ENCODE data around the gene ZNF865. TPM values are rescaled to one million over a fixed set of nuclear protein-coding genes. Genes with fewer than 3 reads are reported as not detected.

Gene ZNF865
- total RNA-seq, 1 experiment from 2014 or later = 21.7 TPM

DNA sequence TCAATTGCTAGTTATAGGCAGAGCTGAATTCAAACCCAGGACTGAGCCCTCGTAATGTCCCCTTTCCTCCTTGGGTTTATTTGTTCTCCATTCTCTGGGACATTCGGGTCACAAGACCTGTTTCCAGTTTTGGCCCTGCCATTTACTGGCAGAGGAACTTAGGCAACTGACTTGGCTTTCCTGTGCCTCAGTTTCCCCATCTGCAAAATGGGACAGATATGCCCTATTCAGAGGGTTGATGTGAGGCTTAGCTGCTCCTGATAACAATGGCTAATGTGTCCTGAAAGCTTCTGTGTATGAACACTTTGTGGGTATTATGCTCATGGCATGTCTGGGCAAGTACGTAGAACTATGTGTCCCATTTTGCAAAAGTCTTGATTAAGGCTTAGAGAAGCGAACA lies 4.4 kb upstream of the ZNF865 start:
- peaks cover 29% of the 10 kb centered on the region for H3K4me1 Mint-ChIP-seq
- H3K36me3 Mint-ChIP-seq = peaks cover 8% of the 10 kb centered on the region
- DNase-seq (ENCODE audit: low spot score) (no peak), ATAC-seq (no peak)
- ChIA-PET POLR2A (interaction anchor here (1.0 kb wide), 1 partner anchor 51 kb away, joined by 3 read pairs; no protein-coding TSS in a partner anchor), CTCF (no interaction called here)
- H3K9me3 Mint-ChIP-seq = no peaks in the 10 kb centered on the region
- H3K27me3 Mint-ChIP-seq (ENCODE audit: low read depth) = no peaks in the 10 kb centered on the region; the same call in 1 of the 2 replicates
- peak overlapping the region; percentile 74 for H3K4me3 Mint-ChIP-seq
- H3K27ac Mint-ChIP-seq = peak overlapping the region; percentile 93
- TF ChIP-seq SP1 (CRISPR knock-in tag; conservative IDR thresholded peaks at IDR 0.05) (no peak), RELA (CRISPR knock-in tag; IDR thresholded peaks at IDR 0.05; ENCODE audit: borderline replicate concordance) (no peak), TCF7 (CRISPR knock-in tag; IDR thresholded peaks at IDR 0.05; ENCODE audit: low read depth) (no peak), FOXP1 (CRISPR knock-in tag; IDR thresholded peaks at IDR 0.05; ENCODE audit: borderline replicate concordance) (no peak), MYBL2 (CRISPR knock-in tag; IDR thresholded peaks at IDR 0.05) (no peak), GABPB1 (CRISPR knock-in tag; IDR thresholded peaks at IDR 0.05) (no peak), ZNF416 (CRISPR knock-in tag; IDR thresholded peaks at IDR 0.05) (no peak), ZNF138 (CRISPR knock-in tag; conservative IDR thresholded peaks at IDR 0.05) (no peak), CBFB (CRISPR knock-in tag; IDR thresholded peaks at IDR 0.05; ENCODE audit: low read depth) (no peak)
- TF ChIP-seq, protein P1, sequence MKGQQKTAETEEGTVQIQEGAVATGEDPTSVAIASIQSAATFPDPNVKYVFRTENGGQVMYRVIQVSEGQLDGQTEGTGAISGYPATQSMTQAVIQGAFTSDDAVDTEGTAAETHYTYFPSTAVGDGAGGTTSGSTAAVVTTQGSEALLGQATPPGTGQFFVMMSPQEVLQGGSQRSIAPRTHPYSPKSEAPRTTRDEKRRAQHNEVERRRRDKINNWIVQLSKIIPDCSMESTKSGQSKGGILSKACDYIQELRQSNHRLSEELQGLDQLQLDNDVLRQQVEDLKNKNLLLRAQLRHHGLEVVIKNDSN (CRISPR knock-in tag; IDR thresholded peaks at IDR 0.05) = no peak
- TF ChIP-seq, protein P2, sequence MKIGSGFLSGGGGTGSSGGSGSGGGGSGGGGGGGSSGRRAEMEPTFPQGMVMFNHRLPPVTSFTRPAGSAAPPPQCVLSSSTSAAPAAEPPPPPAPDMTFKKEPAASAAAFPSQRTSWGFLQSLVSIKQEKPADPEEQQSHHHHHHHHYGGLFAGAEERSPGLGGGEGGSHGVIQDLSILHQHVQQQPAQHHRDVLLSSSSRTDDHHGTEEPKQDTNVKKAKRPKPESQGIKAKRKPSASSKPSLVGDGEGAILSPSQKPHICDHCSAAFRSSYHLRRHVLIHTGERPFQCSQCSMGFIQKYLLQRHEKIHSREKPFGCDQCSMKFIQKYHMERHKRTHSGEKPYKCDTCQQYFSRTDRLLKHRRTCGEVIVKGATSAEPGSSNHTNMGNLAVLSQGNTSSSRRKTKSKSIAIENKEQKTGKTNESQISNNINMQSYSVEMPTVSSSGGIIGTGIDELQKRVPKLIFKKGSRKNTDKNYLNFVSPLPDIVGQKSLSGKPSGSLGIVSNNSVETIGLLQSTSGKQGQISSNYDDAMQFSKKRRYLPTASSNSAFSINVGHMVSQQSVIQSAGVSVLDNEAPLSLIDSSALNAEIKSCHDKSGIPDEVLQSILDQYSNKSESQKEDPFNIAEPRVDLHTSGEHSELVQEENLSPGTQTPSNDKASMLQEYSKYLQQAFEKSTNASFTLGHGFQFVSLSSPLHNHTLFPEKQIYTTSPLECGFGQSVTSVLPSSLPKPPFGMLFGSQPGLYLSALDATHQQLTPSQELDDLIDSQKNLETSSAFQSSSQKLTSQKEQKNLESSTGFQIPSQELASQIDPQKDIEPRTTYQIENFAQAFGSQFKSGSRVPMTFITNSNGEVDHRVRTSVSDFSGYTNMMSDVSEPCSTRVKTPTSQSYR (CRISPR knock-in tag; IDR thresholded peaks at IDR 0.05) = no peak
- TF ChIP-seq, protein P3, sequence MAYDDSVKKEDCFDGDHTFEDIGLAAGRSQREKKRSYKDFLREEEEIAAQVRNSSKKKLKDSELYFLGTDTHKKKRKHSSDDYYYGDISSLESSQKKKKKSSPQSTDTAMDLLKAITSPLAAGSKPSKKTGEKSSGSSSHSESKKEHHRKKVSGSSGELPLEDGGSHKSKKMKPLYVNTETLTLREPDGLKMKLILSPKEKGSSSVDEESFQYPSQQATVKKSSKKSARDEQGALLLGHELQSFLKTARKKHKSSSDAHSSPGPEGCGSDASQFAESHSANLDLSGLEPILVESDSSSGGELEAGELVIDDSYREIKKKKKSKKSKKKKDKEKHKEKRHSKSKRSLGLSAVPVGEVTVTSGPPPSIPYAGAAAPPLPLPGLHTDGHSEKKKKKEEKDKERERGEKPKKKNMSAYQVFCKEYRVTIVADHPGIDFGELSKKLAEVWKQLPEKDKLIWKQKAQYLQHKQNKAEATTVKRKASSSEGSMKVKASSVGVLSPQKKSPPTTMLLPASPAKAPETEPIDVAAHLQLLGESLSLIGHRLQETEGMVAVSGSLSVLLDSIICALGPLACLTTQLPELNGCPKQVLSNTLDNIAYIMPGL (CRISPR knock-in tag; IDR thresholded peaks at IDR 0.05) = no peak
- TF ChIP-seq, protein P4, sequence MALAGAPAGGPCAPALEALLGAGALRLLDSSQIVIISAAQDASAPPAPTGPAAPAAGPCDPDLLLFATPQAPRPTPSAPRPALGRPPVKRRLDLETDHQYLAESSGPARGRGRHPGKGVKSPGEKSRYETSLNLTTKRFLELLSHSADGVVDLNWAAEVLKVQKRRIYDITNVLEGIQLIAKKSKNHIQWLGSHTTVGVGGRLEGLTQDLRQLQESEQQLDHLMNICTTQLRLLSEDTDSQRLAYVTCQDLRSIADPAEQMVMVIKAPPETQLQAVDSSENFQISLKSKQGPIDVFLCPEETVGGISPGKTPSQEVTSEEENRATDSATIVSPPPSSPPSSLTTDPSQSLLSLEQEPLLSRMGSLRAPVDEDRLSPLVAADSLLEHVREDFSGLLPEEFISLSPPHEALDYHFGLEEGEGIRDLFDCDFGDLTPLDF (CRISPR knock-in tag; IDR thresholded peaks at IDR 0.05) = no peak
- TF ChIP-seq, protein P5, sequence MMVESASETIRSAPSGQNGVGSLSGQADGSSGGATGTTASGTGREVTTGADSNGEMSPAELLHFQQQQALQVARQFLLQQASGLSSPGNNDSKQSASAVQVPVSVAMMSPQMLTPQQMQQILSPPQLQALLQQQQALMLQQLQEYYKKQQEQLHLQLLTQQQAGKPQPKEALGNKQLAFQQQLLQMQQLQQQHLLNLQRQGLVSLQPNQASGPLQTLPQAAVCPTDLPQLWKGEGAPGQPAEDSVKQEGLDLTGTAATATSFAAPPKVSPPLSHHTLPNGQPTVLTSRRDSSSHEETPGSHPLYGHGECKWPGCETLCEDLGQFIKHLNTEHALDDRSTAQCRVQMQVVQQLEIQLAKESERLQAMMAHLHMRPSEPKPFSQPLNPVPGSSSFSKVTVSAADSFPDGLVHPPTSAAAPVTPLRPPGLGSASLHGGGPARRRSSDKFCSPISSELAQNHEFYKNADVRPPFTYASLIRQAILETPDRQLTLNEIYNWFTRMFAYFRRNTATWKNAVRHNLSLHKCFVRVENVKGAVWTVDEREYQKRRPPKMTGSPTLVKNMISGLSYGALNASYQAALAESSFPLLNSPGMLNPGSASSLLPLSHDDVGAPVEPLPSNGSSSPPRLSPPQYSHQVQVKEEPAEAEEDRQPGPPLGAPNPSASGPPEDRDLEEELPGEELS (CRISPR knock-in tag; IDR thresholded peaks at IDR 0.05) = no peak
- TF ChIP-seq, protein P6, sequence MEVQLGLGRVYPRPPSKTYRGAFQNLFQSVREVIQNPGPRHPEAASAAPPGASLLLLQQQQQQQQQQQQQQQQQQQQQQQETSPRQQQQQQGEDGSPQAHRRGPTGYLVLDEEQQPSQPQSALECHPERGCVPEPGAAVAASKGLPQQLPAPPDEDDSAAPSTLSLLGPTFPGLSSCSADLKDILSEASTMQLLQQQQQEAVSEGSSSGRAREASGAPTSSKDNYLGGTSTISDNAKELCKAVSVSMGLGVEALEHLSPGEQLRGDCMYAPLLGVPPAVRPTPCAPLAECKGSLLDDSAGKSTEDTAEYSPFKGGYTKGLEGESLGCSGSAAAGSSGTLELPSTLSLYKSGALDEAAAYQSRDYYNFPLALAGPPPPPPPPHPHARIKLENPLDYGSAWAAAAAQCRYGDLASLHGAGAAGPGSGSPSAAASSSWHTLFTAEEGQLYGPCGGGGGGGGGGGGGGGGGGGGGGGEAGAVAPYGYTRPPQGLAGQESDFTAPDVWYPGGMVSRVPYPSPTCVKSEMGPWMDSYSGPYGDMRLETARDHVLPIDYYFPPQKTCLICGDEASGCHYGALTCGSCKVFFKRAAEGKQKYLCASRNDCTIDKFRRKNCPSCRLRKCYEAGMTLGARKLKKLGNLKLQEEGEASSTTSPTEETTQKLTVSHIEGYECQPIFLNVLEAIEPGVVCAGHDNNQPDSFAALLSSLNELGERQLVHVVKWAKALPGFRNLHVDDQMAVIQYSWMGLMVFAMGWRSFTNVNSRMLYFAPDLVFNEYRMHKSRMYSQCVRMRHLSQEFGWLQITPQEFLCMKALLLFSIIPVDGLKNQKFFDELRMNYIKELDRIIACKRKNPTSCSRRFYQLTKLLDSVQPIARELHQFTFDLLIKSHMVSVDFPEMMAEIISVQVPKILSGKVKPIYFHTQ (CRISPR knock-in tag; IDR thresholded peaks at IDR 0.05) = no peak
- TF ChIP-seq, protein P7, sequence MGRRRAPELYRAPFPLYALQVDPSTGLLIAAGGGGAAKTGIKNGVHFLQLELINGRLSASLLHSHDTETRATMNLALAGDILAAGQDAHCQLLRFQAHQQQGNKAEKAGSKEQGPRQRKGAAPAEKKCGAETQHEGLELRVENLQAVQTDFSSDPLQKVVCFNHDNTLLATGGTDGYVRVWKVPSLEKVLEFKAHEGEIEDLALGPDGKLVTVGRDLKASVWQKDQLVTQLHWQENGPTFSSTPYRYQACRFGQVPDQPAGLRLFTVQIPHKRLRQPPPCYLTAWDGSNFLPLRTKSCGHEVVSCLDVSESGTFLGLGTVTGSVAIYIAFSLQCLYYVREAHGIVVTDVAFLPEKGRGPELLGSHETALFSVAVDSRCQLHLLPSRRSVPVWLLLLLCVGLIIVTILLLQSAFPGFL (CRISPR knock-in tag; IDR thresholded peaks at IDR 0.05; ENCODE audit: borderline replicate concordance) = no peak
- TF ChIP-seq, protein P8, sequence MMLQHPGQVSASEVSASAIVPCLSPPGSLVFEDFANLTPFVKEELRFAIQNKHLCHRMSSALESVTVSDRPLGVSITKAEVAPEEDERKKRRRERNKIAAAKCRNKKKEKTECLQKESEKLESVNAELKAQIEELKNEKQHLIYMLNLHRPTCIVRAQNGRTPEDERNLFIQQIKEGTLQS (CRISPR knock-in tag; conservative IDR thresholded peaks at IDR 0.05) = no peak
- TF ChIP-seq, protein P9, sequence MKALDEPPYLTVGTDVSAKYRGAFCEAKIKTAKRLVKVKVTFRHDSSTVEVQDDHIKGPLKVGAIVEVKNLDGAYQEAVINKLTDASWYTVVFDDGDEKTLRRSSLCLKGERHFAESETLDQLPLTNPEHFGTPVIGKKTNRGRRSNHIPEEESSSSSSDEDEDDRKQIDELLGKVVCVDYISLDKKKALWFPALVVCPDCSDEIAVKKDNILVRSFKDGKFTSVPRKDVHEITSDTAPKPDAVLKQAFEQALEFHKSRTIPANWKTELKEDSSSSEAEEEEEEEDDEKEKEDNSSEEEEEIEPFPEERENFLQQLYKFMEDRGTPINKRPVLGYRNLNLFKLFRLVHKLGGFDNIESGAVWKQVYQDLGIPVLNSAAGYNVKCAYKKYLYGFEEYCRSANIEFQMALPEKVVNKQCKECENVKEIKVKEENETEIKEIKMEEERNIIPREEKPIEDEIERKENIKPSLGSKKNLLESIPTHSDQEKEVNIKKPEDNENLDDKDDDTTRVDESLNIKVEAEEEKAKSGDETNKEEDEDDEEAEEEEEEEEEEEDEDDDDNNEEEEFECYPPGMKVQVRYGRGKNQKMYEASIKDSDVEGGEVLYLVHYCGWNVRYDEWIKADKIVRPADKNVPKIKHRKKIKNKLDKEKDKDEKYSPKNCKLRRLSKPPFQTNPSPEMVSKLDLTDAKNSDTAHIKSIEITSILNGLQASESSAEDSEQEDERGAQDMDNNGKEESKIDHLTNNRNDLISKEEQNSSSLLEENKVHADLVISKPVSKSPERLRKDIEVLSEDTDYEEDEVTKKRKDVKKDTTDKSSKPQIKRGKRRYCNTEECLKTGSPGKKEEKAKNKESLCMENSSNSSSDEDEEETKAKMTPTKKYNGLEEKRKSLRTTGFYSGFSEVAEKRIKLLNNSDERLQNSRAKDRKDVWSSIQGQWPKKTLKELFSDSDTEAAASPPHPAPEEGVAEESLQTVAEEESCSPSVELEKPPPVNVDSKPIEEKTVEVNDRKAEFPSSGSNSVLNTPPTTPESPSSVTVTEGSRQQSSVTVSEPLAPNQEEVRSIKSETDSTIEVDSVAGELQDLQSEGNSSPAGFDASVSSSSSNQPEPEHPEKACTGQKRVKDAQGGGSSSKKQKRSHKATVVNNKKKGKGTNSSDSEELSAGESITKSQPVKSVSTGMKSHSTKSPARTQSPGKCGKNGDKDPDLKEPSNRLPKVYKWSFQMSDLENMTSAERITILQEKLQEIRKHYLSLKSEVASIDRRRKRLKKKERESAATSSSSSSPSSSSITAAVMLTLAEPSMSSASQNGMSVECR (CRISPR knock-in tag; IDR thresholded peaks at IDR 0.05; ENCODE audit: borderline replicate concordance) = no peak
